Lung (tissue), 12 donors: ENCODE measurements around the gene RAET1G. TPM values are rescaled to one million over a fixed set of nuclear protein-coding genes. Genes with fewer than 3 reads are reported as not detected.

ENCODE experiments used
- ATAC-seq: fragments of 200-7000 bp; cut with Tn5 transposase; one replicate; pipeline ENCODE4 v1.9.1; 2020; ENCODE audit warnings: moderate number of reproducible peaks; ENCODE audit not compliant: insufficient read depth, low FRiP score
- DNase-seq, 3 donors: peaks; one replicate each; pipeline ENCODE4 v3.0.0-alpha.2; 2013 to 2017
- H3K27ac ChIP-seq, 2 donors: one replicate each; pipeline ENCODE4 v1.5.1; 2013; ENCODE audit warnings: mild to moderate bottlenecking in 2 of 2, moderate library complexity in 2 of 2, control low read depth in 1 of 2, inconsistent platforms in 1 of 2, low read depth in 1 of 2, low read length in 1 of 2
- H3K27me3 ChIP-seq, 3 donors: one replicate each; pipeline ENCODE4 v1.5.1; 2013; ENCODE audit warnings: low read length in 2 of 3; ENCODE audit not compliant: control insufficient read depth in 3 of 3, insufficient read depth in 3 of 3
- H3K36me3 ChIP-seq, 4 donors: one replicate each; pipeline ENCODE4 v1.5.1; 2013; ENCODE audit warnings: low read length in 4 of 4, mild to moderate bottlenecking in 1 of 4, moderate library complexity in 1 of 4; ENCODE audit not compliant: control insufficient read depth in 4 of 4, insufficient read depth in 4 of 4
- H3K4me1 ChIP-seq, 5 donors: one replicate each; pipeline ENCODE4 v1.5.1; 2013; ENCODE audit warnings: low read length in 5 of 5, mild to moderate bottlenecking in 2 of 5, moderate library complexity in 1 of 5; ENCODE audit not compliant: control insufficient read depth in 5 of 5, insufficient read depth in 5 of 5
- H3K4me3 ChIP-seq: one replicate; pipeline ENCODE4 v1.5.1; 2013; ENCODE audit warnings: mild to moderate bottlenecking, control low read depth, moderate library complexity
- H3K9ac ChIP-seq, 2 donors: one replicate each; pipeline ENCODE4 v1.5.1; 2013; ENCODE audit warnings: low read length in 2 of 2, control low read depth in 1 of 2; ENCODE audit not compliant: insufficient read depth in 1 of 2
- H3K9me3 ChIP-seq, 4 donors: one replicate each; pipeline ENCODE4 v1.5.1; 2013; ENCODE audit warnings: low read length in 3 of 4, mild to moderate bottlenecking in 1 of 4, moderate library complexity in 1 of 4; ENCODE audit not compliant: control insufficient read depth in 4 of 4, insufficient read depth in 3 of 4
- CTCF ChIP-seq: IDR thresholded peaks from 2 replicates; pipeline ENCODE4 v1.5.1; 2012; ENCODE audit warnings: mild to moderate bottlenecking; ENCODE audit errors: control extremely low read depth, extremely low read depth
- WGBS, 2 donors: extraction: QIAGEN DNeasy Blood & Tissue Kit; methylation state at CpG; one replicate each; pipeline ENCODE4 v1.1.7; 2013; 5-methylcytosine and 5-hydroxymethylcytosine counted together
- polyA plus RNA-seq, 2 donors: library from polyadenylated mRNA; stranded (reverse); fragments of 200-250 nt; gene quantifications; one replicate each; pipeline ENCODE4 v1.2.1, GENCODE V29; 2013
- total RNA-seq, 2 donors: library from RNA; depleted of rRNA in 1 of 2; stranded (reverse); fragments of >200 nt in 1 of 2; gene quantifications; one replicate each; pipeline ENCODE4 v1.2.1, GENCODE V29; 2014 to 2021
- donor health status: control.
- donor health status: control.
- donor health status: Bipolar disorder and iron deficiency.
- donor health status: healthy.
- donor health status: DM: yes; HTN: yes; CAD: no.

RAET1G gene
- total and polyA plus RNA-seq, 4 donors, result 0.32 to 1.8 (median 0.99) TPM

- Histone ChIP-seq H3K9ac (no peak overlapping the region), H3K4me3 (no peak overlapping the region), H3K4me1 (peaks cover 0 to 9% (median 0%) of the 10 kb centered on the region in 5 donors), H3K9me3 (peaks cover 0 to 1% (median 0%) of the 10 kb centered on the region in 4 donors), H3K36me3 (no peaks in the 10 kb centered on the region), H3K27me3 (no peaks in the 10 kb centered on the region), H3K27ac (no peak overlapping the region)
- WGBS, 2 donors, result 86 to 90% methylated on average over 6 of the region's 6 CpGs
- DNase-seq (no peak), ATAC-seq (no peak)
- no peak for TF ChIP-seq CTCF
Measured at GRCh38 chr6:149918151-149918905, 4.6 kb downstream of the RAET1G start.

- Histone ChIP-seq H3K9me3 (no peaks in the 10 kb centered on the region), H3K4me3 (no peak overlapping the region), H3K27me3 (no peaks in the 10 kb centered on the region), H3K4me1 (peaks cover 0 to 5% (median 0%) of the 10 kb centered on the region in 5 donors), H3K27ac (no peak overlapping the region), H3K36me3 (no peaks in the 10 kb centered on the region), H3K9ac (no peak overlapping the region)
- WGBS, 2 donors, result 94 to 98% methylated on average over 2 of the region's 2 CpGs
- DNase-seq (no peak), ATAC-seq (no peak)
- TF ChIP-seq CTCF, result no peak
Measured at GRCh38 chr6:149917679-149918078, 5.2 kb downstream of the RAET1G start.

- no peak overlapping the region for H3K9ac ChIP-seq
- ATAC-seq, result no peak
- DNase-seq, result no peak
- H3K27me3 ChIP-seq, result no peaks in the 10 kb centered on the region
- no peaks in the 10 kb centered on the region for H3K36me3 ChIP-seq
- H3K9me3 ChIP-seq, result no peaks in the 10 kb centered on the region
- H3K27ac ChIP-seq, result no peak overlapping the region
- no peaks in the 10 kb centered on the region for H3K4me1 ChIP-seq
- no peak for TF ChIP-seq CTCF
- no peak overlapping the region for H3K4me3 ChIP-seq
- 91 to 92% methylated on average over 10 of the region's 10 CpGs for WGBS, 2 donors
Measured at GRCh38 chr6:149915970-149916865, 6.7 kb downstream of the RAET1G start.
